Frontal cortex (tissue), 4 donors: Measurements from ENCODE around the gene CDH4. TPM values are rescaled to one million over a fixed set of nuclear protein-coding genes. Genes with fewer than 3 reads are reported as not detected.

ENCODE experiments used
- DNase-seq, 2 donors: peaks; one replicate each; pipeline ENCODE4 v3.0.0; 2012; ENCODE audit warnings: low spot score in 2 of 2
- FAIRE-seq: peaks from 2 replicates; lab custom pipeline; 2012; peaks lifted over from hg19 to GRCh38; lab: Jason Lieb, UNC
- total RNA-seq: library from RNA; depleted of rRNA; stranded (reverse); fragments of >200 nt; gene quantifications from one replicate; pipeline ENCODE4 v1.2.3, GENCODE V29; 2014
- donor health status: control.
- donor health status: control.
- donor health status: control.

The CDH4 gene
- total RNA-seq, 1 donor from 2014 or later = 22.8 TPM

- peak in 1 of 2 donors; percentile 44 for DNase-seq
Observed at GRCh38 chr20:61753316-61753942, 501.4 kb downstream of the CDH4 start.

GRCh38 chr20:61753987-61754956 is 502.2 kb downstream of the CDH4 start:
- no peak for FAIRE-seq
- DNase-seq = no peak

More at GRCh38 chr20:61753316-61753942, 501.4 kb downstream of the CDH4 start:
- no peak for FAIRE-seq

- FAIRE-seq (no peak), DNase-seq (no peak)
Observed at GRCh38 chr20:61754976-61755778, 503.1 kb downstream of the CDH4 start.

- no peak for FAIRE-seq
Observed at GRCh38 chr20:61755971-61756845, 504.1 kb downstream of the CDH4 start.

GRCh38 chr20:61756966-61757677 is 505.1 kb downstream of the CDH4 start:
- DNase-seq (no peak), FAIRE-seq (no peak)

More at GRCh38 chr20:61755971-61756845, 504.1 kb downstream of the CDH4 start:
- DNase-seq = no peak

- DNase-seq = no peak
- no peak for FAIRE-seq
Observed at GRCh38 chr20:61757678-61758563, 505.9 kb downstream of the CDH4 start.

- DNase-seq (no peak), FAIRE-seq (no peak)
Observed at GRCh38 chr20:61758564-61759200, 506.6 kb downstream of the CDH4 start.

- peak in 1 of 2 donors; percentile 36 for DNase-seq
- no peak for FAIRE-seq
Observed at GRCh38 chr20:61759286-61760065, 507.4 kb downstream of the CDH4 start.

- DNase-seq = peak in 1 of 2 donors; percentile 43
- no peak for FAIRE-seq
Observed at GRCh38 chr20:61760321-61760720, 508.3 kb downstream of the CDH4 start.

- DNase-seq (peak; percentile 54 to 71), FAIRE-seq (peak; percentile 85)
Observed at GRCh38 chr20:61760731-61761130, 508.7 kb downstream of the CDH4 start.

GRCh38 chr20:61761453-61762166 is 509.5 kb downstream of the CDH4 start:
- no peak for FAIRE-seq
- DNase-seq = no peak

- FAIRE-seq (no peak), DNase-seq (no peak)
Observed at GRCh38 chr20:61762167-61762710, 510.2 kb downstream of the CDH4 start.

GRCh38 chr20:61762886-61763739 is 511.1 kb downstream of the CDH4 start:
- no peak for DNase-seq
- no peak for FAIRE-seq

GRCh38 chr20:61763740-61764400 is 511.8 kb downstream of the CDH4 start:
- no peak for DNase-seq
- no peak for FAIRE-seq
